Stimulated activated CD8-positive, alpha-beta memory T cell treated with anti-CD3 and anti-CD28 coated beads, Interleukin-4, amount 100 ng/mL, for 4 hours (primary cell): ENCODE measurements around the gene LRFN4.

Experiments used
- DNase-seq, 2 donors: peaks; one replicate each; pipeline ENCODE4 v3.0.0-alpha.2; 2020; ENCODE audit warnings: low read depth in 2 of 2, low spot score in 1 of 2

LRFN4 gene

GRCh38 chr11:66887526-66887925, 30.7 kb downstream of the LRFN4 start:
- DNase-seq: no peak

- DNase-seq: no peak
Observed at GRCh38 chr11:66888282-66888681, 31.4 kb downstream of the LRFN4 start.

GRCh38 chr11:66889960-66890359, 33.1 kb downstream of the LRFN4 start:
- no peak for DNase-seq

- DNase-seq: no peak
Observed at GRCh38 chr11:66891851-66892660, 35.2 kb downstream of the LRFN4 start.

GRCh38 chr11:66892911-66893310, 36.0 kb downstream of the LRFN4 start:
- no peak for DNase-seq

- DNase-seq: no peak
Observed at GRCh38 chr11:66894141-66894540, 37.3 kb downstream of the LRFN4 start.

GRCh38 chr11:66901964-66902390, 45.1 kb downstream of the LRFN4 start:
- DNase-seq: no peak

- DNase-seq: no peak
Observed at GRCh38 chr11:66902486-66903177, 45.8 kb downstream of the LRFN4 start.

- DNase-seq: no peak
Observed at GRCh38 chr11:66904055-66904454, 47.2 kb downstream of the LRFN4 start.

GRCh38 chr11:66904561-66904960, 47.7 kb downstream of the LRFN4 start:
- no peak for DNase-seq

- DNase-seq: no peak
Observed at GRCh38 chr11:66904981-66905521, 48.2 kb downstream of the LRFN4 start.

GRCh38 chr11:66905631-66906030, 48.8 kb downstream of the LRFN4 start:
- DNase-seq: no peak

GRCh38 chr11:66906061-66906733, 49.3 kb downstream of the LRFN4 start:
- no peak for DNase-seq

- DNase-seq: no peak
Observed at GRCh38 chr11:66907751-66908630, 51.1 kb downstream of the LRFN4 start.

GRCh38 chr11:66909181-66909580, 52.3 kb downstream of the LRFN4 start:
- DNase-seq: no peak

GRCh38 chr11:66910016-66910415, 53.2 kb downstream of the LRFN4 start:
- no peak for DNase-seq
